NCI-H748 treated with DMSO at 0.1 percent for 48 hours (cell line): Measurements from ENCODE around the gene GSTO1.
A peak's percentile ranks its signal among the peaks of the same experiment; 100 is the strongest.

Experiments used
- DNase-seq: peaks from one replicate; lab custom pipeline; 2025; lab: John Stamatoyannopoulos, UW

GSTO1 gene

DNA sequence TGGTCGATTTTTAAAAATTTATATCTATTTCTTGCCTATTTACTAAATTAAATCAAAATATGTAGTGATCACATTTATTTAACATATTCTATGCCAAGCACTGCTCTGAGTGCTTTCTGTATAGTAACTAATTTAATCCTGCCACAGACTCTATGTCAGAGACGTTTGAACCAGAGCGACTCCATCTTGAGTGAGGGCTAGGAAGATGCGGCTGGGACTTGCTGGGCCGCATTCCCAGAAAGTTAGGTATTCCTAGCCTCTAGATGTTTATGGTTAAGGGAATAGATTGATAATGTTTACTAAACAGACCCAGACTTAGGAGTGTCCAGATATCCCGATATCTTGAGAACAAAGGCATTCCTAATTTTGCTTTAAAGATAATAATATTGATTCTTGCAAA lies 3.2 kb upstream of the GSTO1 start:
- no peak for DNase-seq

- DNase-seq: no peak
Observed at GRCh38 chr10:104252368-104252767, 2.3 kb upstream of the GSTO1 start.

DNA sequence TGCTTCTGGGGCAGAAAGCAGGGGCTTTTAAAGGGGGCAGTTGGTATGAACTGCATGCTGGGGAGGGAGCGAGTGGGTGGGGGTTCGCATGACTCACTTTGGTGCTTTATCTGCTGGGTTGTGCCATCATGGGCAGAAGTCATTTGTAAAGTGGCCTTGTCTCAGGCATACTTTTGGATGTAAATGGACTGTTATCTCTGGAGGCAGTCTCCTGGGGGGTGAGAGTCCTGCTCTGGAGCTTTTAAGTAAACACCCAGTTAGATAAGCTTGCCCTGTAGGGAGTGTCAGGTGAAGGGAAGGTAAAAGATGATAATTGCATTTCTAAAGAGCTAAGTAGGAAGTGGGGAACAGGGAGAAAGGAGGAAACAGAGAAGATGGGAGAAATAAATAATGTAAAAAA lies 1.6 kb upstream of the GSTO1 start:
- no peak for DNase-seq

GRCh38 chr10:104253606-104254410 lies 884 bp upstream of the GSTO1 start:
- DNase-seq: no peak

- no peak for DNase-seq
Observed at GRCh38 chr10:104255311-104255981, 754 bp downstream of the GSTO1 start.

DNA sequence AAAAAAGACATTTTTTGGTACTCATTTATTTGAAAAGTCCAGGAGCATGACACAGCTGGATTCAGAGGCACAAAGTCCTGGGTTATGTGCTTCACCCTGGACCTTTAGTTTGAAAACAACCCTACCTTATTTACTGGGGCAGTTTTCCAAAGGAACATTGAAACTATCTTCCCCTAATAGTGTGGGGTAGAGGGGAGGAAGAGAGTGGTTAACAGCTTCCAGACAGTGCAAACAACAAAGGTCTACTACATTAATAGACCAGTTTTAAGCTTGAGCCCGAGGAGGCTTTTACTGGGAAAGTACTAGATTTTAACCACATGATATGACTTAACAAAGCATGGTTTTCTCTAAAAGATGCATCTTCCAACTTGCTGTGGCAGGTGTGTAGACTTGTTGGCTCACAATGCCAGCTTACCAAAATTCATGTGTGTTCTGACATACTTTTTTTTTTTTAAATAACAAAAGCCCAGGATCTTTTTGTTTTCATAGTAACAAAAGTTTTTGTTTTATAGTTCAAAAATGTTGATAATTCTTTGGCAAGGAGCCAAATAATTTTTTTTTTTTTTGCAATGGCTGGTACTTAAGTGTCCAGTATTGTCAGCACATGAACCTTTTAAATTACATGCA lies 1.8 kb downstream of the GSTO1 start:
- DNase-seq: no peak

DNA sequence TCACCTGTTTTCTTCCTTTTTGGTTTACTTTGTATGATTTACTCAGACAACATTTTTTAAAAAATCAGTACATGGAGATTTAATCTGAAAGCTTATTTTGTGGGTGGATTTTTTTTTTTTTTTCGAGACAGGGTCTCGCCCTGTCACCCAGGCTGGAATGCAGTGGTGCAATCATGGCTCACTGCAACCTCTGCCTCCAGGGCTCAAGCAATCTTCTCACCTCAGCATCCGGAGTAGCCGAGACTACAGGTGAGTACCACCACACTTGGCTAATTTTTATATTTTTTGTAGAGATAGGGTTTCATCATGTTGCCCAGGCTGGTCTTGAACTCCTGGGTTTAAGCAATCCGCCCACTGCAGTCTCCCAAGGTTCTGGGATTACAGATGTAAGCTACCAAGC lies 2.5 kb downstream of the GSTO1 start:
- no peak for DNase-seq

DNA sequence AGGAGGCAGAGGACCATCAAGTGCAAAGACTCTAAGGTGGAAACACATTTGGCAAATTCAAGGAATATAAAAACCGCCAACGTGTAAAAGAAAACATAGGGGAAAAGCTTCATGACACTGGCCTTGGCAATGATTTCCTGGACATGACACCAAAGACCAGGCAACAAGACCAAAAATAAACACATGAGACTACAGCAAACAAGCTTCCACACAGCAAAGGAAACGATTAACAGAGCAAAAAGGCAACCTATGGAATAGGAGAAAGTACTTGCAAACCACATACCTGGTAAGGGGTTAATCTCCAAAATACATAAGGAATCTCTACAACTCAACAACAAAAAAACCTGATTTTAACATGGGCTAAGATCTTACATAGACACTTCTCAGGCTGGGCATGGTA lies 3.5 kb downstream of the GSTO1 start:
- DNase-seq: no peak

DNA sequence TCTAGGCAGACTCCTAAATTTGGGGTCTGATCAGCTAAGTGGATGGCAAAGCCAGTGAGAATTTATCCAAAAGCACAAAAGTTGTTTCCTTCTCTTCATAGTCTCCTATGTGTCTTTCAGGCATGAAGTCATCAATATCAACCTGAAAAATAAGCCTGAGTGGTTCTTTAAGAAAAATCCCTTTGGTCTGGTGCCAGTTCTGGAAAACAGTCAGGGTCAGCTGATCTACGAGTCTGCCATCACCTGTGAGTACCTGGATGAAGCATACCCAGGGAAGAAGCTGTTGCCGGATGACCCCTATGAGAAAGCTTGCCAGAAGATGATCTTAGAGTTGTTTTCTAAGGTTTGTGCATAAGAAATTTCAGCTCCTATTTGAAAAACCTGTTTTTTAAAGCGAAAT lies 4.8 kb downstream of the GSTO1 start:
- DNase-seq: no peak

DNA sequence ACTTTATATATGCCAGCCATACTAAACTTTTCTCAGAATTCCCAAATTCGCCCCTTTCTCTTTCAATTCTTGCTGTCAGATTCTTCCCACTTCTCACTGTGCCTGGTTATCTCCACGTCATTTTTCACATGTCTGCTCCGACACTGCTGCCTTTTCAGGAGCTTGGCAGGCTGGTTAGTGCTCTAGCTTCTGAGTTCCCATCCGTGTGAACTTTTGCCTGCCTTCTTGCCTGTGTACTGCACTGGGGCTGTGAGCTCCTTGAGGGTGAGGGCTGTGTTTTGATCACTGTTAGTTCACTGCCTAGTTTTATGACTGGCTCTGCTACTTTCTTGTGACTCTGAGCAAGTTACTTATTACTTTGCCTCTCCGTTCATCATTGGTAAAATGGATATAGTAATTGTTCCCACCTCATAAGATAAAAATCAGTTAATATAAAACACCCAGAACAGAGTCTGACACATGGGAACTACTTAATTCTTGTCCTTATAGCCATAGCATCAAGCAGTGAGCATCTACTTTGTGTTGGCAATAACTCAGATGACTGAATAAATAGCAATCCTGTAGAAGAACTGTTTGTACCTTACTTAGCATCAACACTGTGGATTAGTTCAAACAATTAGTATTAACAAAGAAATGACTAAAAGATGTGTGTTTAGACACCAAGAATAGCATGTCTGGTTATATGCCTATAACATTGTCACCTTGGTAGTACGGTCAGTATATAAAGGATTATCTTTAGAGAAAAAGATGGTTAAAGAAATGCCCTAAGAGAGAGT lies 5.5 kb downstream of the GSTO1 start:
- DNase-seq: no peak

- DNase-seq: no peak
Observed at GRCh38 chr10:104260775-104261115, 6.1 kb downstream of the GSTO1 start.

DNA sequence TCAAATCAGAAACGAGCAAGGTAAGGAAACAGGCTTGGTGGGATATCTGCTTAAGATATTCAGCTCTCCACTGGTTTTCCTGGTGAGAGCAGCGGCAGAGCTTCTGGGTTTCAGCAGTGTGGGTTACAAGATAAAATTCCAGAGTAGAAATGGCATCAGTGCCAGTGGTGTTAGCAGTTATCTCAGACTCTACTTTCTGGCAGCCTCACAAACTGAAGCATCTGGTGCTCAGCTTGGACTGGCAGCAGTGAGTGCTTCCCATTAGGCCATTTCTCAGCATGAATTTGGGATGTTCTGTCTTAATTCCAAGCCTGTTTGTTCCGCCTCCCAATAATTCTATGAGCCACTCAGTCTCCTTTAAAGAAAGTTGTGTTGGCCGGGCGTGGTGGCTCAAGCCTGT lies 7.4 kb downstream of the GSTO1 start:
- DNase-seq: no peak

GRCh38 chr10:104264783-104265182 lies 10.1 kb downstream of the GSTO1 start:
- no peak for DNase-seq

GRCh38 chr10:104267721-104268404 lies 13.2 kb downstream of the GSTO1 start:
- no peak for DNase-seq

DNA sequence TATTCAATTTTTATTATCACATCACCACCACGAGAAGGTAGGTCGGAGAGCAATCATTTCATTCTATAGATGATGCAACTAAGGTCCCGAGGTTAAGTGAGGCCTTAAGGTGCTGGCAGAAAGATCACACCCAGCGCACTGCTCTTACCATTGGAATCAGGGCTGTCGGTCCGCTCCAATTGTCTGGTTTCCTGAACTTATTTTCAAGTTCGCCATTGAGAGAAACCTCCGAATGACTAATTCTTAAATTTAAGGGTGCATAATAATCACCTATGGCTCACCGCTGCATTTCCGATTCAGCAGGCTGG lies 13.7 kb downstream of the GSTO1 start:
- no peak for DNase-seq

GRCh38 chr10:104268713-104269645 lies 14.3 kb downstream of the GSTO1 start, which contains the start of gene GSTO2:
Gene GSTO2, plus strand, starts transcription at chr10:104269184. Its CDS starts 5,732 bp downstream, at chr10:104274916.
- peak; percentile 92 for DNase-seq

GRCh38 chr10:104273286-104273685 lies 18.6 kb downstream of the GSTO1 start:
- DNase-seq: no peak

GRCh38 chr10:104273899-104274575 lies 19.3 kb downstream of the GSTO1 start:
- no peak for DNase-seq

GRCh38 chr10:104274762-104275721 lies 20.4 kb downstream of the GSTO1 start:
- DNase-seq: no peak
